Measurements from ENCODE around the gene TSPEAR. TPM values are rescaled to one million over a fixed set of nuclear protein-coding genes. Genes with fewer than 3 reads are reported as not detected.

The TSPEAR gene
- total RNA-seq, 3 donors from 2014 or later (not counting 1 experiment from before 2014, with no cell fraction given) = not detected

DNA sequence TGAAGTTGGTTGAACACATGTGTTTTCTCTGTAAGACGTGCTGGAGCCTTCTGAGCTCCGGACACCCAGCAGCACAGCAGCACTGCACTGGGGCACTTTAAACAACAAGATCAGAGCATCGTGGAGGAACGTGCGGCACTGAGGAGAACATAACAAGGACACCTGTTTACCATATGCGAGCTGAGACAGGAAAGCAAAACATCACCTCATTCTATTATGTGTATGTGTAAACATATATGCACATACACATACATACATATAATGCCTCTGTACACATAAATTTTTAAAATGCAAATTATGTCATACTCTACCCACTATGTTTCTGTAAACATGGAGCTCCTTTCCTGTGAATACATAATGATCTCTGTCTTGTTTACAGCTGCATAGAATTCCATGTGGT lies 115.8 kb downstream of the TSPEAR start:
- intact Hi-C loops (cut with micrococcal nuclease) = no loop called here
- no peaks in the 10 kb centered on the region for H3K9me3 ChIP-seq (ENCODE audit: control insufficient read depth, insufficient read depth, low read length)
- TF ChIP-seq, protein P1, sequence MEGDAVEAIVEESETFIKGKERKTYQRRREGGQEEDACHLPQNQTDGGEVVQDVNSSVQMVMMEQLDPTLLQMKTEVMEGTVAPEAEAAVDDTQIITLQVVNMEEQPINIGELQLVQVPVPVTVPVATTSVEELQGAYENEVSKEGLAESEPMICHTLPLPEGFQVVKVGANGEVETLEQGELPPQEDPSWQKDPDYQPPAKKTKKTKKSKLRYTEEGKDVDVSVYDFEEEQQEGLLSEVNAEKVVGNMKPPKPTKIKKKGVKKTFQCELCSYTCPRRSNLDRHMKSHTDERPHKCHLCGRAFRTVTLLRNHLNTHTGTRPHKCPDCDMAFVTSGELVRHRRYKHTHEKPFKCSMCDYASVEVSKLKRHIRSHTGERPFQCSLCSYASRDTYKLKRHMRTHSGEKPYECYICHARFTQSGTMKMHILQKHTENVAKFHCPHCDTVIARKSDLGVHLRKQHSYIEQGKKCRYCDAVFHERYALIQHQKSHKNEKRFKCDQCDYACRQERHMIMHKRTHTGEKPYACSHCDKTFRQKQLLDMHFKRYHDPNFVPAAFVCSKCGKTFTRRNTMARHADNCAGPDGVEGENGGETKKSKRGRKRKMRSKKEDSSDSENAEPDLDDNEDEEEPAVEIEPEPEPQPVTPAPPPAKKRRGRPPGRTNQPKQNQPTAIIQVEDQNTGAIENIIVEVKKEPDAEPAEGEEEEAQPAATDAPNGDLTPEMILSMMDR (IDR thresholded peaks at IDR 0.05) = no peak
- no peaks in the 10 kb centered on the region for H3K4me1 ChIP-seq (ENCODE audit: control insufficient read depth, insufficient read depth, low read length)
- Mint-ChIP-seq H3K27ac (no peak overlapping the region), H3K36me3 (no peaks in the 10 kb centered on the region), H3K4me3 (no peak overlapping the region), H3K27me3 (ENCODE audit: low read depth in 2 of 2) (peaks cover 13 to 17% of the 10 kb centered on the region in 2 donors), H3K4me1 (peaks cover 0 to 5% of the 10 kb centered on the region in 2 donors), H3K9me3 (peaks cover 2 to 3% of the 10 kb centered on the region in 2 donors)
- no peaks in the 10 kb centered on the region for H3K27me3 ChIP-seq (ENCODE audit: control insufficient read depth, insufficient read depth, low read length)
- no peak for ATAC-seq
- H3K36me3 ChIP-seq (ENCODE audit: control insufficient read depth, insufficient read depth, low read length) = no peaks in the 10 kb centered on the region
- no peak for DNase-seq
- H3K27ac ChIP-seq (ENCODE audit: low read length) = no peak overlapping the region
- 89% methylated on average over 5 of the region's 6 CpGs for WGBS (ENCODE audit: insufficient coverage)
- H3K4me3 ChIP-seq (ENCODE audit: low read length) = no peak overlapping the region

- Mint-ChIP-seq H3K27me3 (ENCODE audit: low read depth in 2 of 2) (peaks cover 16 to 18% of the 10 kb centered on the region in 2 donors), H3K4me1 (peaks cover 0 to 5% of the 10 kb centered on the region in 2 donors), H3K4me3 (no peak overlapping the region), H3K27ac (no peak overlapping the region), H3K9me3 (peaks cover 2 to 3% of the 10 kb centered on the region in 2 donors), H3K36me3 (no peaks in the 10 kb centered on the region)
- no peak for ATAC-seq
- Histone ChIP-seq H3K27ac (ENCODE audit: low read length) (no peak overlapping the region), H3K9me3 (ENCODE audit: control insufficient read depth, insufficient read depth, low read length) (no peaks in the 10 kb centered on the region), H3K4me1 (ENCODE audit: control insufficient read depth, insufficient read depth, low read length) (no peaks in the 10 kb centered on the region), H3K36me3 (ENCODE audit: control insufficient read depth, insufficient read depth, low read length) (no peaks in the 10 kb centered on the region), H3K4me3 (ENCODE audit: low read length) (no peak overlapping the region), H3K27me3 (ENCODE audit: control insufficient read depth, insufficient read depth, low read length) (no peaks in the 10 kb centered on the region)
- 83% methylated on average over 12 of the region's 12 CpGs for WGBS (ENCODE audit: insufficient coverage)
- intact Hi-C loops (cut with micrococcal nuclease) = no loop called here
- DNase-seq = no peak
- TF ChIP-seq, protein P1 (IDR thresholded peaks at IDR 0.05) = no peak
These were observed 116.9 kb downstream of the TSPEAR start for GRCh38 chr21:44594406-44594916.

DNA sequence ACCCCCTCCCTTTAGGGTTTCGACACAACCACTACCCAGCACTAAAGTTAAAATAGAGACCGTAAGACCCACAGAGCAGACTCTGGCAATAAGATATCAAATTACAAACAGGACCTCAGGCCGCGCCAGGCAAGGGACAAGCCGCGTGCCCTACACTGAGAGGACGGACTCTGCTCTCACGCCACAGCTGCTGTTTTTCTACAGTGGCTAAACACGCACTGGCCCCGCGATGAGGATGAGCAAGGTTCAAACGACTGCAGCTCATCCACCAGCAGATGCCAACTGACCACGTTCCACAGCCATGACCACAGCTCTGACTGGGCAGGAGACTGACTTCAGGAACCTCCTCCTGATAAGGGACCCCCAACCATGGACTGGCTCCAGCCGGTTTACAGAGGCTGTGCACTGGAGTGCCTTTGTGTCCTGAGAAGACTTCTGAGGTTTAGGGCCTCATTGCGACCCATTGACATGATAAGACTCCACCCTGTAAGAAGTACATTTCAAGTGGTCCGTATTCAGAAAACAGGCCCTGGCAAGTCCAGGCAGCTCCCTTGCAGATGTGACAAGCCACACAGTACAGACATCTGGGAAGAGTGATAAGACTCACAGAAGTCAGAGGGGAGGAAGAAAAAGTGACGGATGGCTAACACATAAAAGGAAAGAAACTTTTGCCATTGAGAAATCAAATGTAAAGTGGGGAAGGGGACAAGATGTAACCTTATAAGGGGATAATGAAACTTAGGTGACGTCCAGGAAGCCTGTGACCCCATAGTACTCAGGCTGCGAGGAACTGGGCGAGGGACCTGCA lies 117.6 kb downstream of the TSPEAR start:
- Histone ChIP-seq H3K9me3 (ENCODE audit: control insufficient read depth, insufficient read depth, low read length) (no peaks in the 10 kb centered on the region), H3K36me3 (ENCODE audit: control insufficient read depth, insufficient read depth, low read length) (no peaks in the 10 kb centered on the region), H3K27me3 (ENCODE audit: control insufficient read depth, insufficient read depth, low read length) (no peaks in the 10 kb centered on the region), H3K27ac (ENCODE audit: low read length) (no peak overlapping the region), H3K4me3 (ENCODE audit: low read length) (no peak overlapping the region), H3K4me1 (ENCODE audit: control insufficient read depth, insufficient read depth, low read length) (no peaks in the 10 kb centered on the region)
- peaks cover 2 to 3% of the 10 kb centered on the region in 2 donors for H3K9me3 Mint-ChIP-seq
- H3K27me3 Mint-ChIP-seq (ENCODE audit: low read depth in 2 of 2) = peaks cover 20% of the 10 kb centered on the region in 2 donors
- ATAC-seq (no peak), DNase-seq (no peak)
- H3K36me3 Mint-ChIP-seq = no peaks in the 10 kb centered on the region
- 80% methylated on average over 20 of the region's 20 CpGs for WGBS (ENCODE audit: insufficient coverage)
- no peak overlapping the region for H3K27ac Mint-ChIP-seq
- TF ChIP-seq, protein P1 (IDR thresholded peaks at IDR 0.05) = no peak
- H3K4me3 Mint-ChIP-seq = no peak overlapping the region
- H3K4me1 Mint-ChIP-seq = peaks cover 0 to 5% of the 10 kb centered on the region in 2 donors
- intact Hi-C loops (cut with micrococcal nuclease) = no loop called here
